Mesothelial cell of epicardium (in vitro differentiated cells): ENCODE measurements around the gene SLC1A7. TPM values are rescaled to one million over a fixed set of nuclear protein-coding genes. Genes with fewer than 3 reads are reported as not detected.

Experiments
- DNase-seq, 2 experiments: peaks; one replicate each; pipeline ENCODE4 v3.0.0; 2021; ENCODE audit warnings: low spot score in 2 of 2; ENCODE audit not compliant: unreplicated experiment in 2 of 2
- H3K27ac Mint-ChIP-seq: 2 replicates; pipeline ENCODE4 v1.8.0; 2021; ENCODE audit warnings: mixed read lengths
- H3K27me3 Mint-ChIP-seq: 2 replicates; pipeline ENCODE4 v1.8.0; 2021; ENCODE audit warnings: low read depth, mixed read lengths
- H3K36me3 Mint-ChIP-seq: 2 replicates; pipeline ENCODE4 v1.8.0; 2021; ENCODE audit warnings: mixed read lengths
- H3K4me1 Mint-ChIP-seq: 2 replicates; pipeline ENCODE4 v1.8.0; 2021; ENCODE audit warnings: mixed read lengths
- H3K4me3 Mint-ChIP-seq: 2 replicates; pipeline ENCODE4 v1.8.0; 2021; ENCODE audit warnings: mild to moderate bottlenecking, moderate library complexity, mixed read lengths
- H3K9me3 Mint-ChIP-seq: 2 replicates; pipeline ENCODE4 v1.8.0; 2021; ENCODE audit warnings: mixed read lengths
- CTCF ChIP-seq: fragments of 200-600 bp; sonication (generic); IDR thresholded peaks from one replicate; pipeline ENCODE4 v1.5.0; 2021; ENCODE audit warnings: antibody characterized with exemption; ENCODE audit not compliant: unreplicated experiment
- total RNA-seq: library from RNA; stranded (reverse); gene quantifications from 3 replicates; pipeline ENCODE4 v1.2.1, GENCODE V29; 2021

The SLC1A7 gene
- total RNA-seq, 1 donor from 2014 or later, result not detected

GRCh38 chr1:53075761-53076163, 66.7 kb downstream of the SLC1A7 start:
- Mint-ChIP-seq H3K36me3 (no peaks in the 10 kb centered on the region), H3K27me3 (peaks cover 3% of the 10 kb centered on the region), H3K4me1 (no peaks in the 10 kb centered on the region), H3K4me3 (no peak overlapping the region), H3K27ac (no peak overlapping the region), H3K9me3 (no peaks in the 10 kb centered on the region)
- TF ChIP-seq CTCF, result no peak
- DNase-seq, result peak in 1 of 2 experiments; percentile 15

DNA sequence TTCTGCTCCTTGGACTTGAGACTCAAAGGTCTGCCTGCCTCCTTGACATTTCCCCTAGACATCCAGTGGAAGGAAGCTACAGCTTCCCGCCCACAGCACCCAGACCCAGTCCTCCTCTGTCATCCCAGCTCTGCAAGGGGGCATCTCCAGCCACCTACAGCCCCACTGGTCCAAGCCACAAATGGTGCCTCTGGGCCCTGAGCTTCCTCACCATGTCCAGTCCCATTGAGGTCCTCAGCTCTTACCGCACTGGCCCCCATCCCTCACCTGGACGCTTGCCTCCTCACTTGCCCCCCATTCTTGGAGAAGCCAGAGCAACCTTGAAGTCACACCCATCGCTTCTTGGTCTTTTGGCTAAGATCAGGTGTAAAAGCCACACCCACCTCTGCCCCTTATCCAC, 67.2 kb downstream of the SLC1A7 start:
- no peaks in the 10 kb centered on the region for H3K4me1 Mint-ChIP-seq
- peak in 1 of 2 experiments; percentile 2 for DNase-seq
- no peaks in the 10 kb centered on the region for H3K9me3 Mint-ChIP-seq
- no peaks in the 10 kb centered on the region for H3K36me3 Mint-ChIP-seq
- H3K27ac Mint-ChIP-seq, result no peak overlapping the region
- no peak for TF ChIP-seq CTCF
- peaks cover 3% of the 10 kb centered on the region for H3K27me3 Mint-ChIP-seq
- no peak overlapping the region for H3K4me3 Mint-ChIP-seq

DNA sequence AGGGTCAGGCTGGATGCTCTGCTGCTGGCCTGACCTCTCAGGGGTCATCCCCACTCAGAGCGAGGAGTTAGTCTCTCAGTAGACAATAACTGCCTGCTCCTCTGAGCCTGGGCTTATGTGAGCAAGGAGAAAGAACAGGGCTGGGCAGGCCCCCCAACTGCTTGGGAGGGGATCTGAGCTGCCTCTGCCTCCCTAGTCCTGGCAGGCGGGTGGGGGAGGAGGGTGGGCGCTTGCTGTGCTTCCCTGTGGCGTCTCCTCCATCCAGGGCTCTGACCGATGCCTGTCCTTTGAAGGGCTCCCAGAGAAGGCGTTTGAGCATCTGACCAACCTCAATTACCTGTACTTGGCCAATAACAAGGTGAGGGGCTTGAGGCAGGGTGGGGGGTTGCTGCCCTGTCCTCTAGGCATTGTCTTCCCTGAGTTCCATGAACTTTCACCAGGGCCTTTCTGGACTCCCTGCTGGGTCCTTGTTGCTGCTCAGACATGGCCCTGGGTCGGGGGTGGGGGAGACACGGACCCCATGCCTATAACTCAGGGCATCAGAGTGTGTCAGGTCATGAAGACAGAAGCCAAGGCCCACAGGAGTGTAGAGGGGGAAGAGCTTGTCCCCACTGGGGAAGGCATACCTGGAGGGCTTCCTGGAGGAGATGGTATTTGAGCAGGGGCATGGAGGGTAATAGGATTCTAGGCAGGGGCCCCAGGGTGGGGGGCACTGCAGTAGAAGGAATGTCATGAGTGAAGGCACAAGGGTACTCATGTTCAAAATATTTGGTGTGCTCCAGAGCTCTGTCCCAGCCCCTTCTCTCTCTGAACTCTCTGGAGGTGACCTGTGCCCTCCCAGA, 67.9 kb downstream of the SLC1A7 start:
- H3K36me3 Mint-ChIP-seq, result no peaks in the 10 kb centered on the region
- no peak overlapping the region for H3K27ac Mint-ChIP-seq
- H3K4me3 Mint-ChIP-seq, result no peak overlapping the region

GRCh38 chr1:53073868-53074311, 68.5 kb downstream of the SLC1A7 start:
- no peak for TF ChIP-seq CTCF
- no peaks in the 10 kb centered on the region for H3K36me3 Mint-ChIP-seq
- H3K27ac Mint-ChIP-seq, result no peak overlapping the region
- no peaks in the 10 kb centered on the region for H3K4me1 Mint-ChIP-seq
- H3K4me3 Mint-ChIP-seq, result no peak overlapping the region
- no peaks in the 10 kb centered on the region for H3K9me3 Mint-ChIP-seq
- peaks cover 1% of the 10 kb centered on the region for H3K27me3 Mint-ChIP-seq
- no peak for DNase-seq

More for the DNA sequence above, 67.9 kb downstream of the SLC1A7 start:
- TF ChIP-seq CTCF, result no peak
- H3K4me1 Mint-ChIP-seq, result no peaks in the 10 kb centered on the region
- no peak for DNase-seq
- H3K27me3 Mint-ChIP-seq, result peaks cover 3% of the 10 kb centered on the region
- no peaks in the 10 kb centered on the region for H3K9me3 Mint-ChIP-seq

DNA sequence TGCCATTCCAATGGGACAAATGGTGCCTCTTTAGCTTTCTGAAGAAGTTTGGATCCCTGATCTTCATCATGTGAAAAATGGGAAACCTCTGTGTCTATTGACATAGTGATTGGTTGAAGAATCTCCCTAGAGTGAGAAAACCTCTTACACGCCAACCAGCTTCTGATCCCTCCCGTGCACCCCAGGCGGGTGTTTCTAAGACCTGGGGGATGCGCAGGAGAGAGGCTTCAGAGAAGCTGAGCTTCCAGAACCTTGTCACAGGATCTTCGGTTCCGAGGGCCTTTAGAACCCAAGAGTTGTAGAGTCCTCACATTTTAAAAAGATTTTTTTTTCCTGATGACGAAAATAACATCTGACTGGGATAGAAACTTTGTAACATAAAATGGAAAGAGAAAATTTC, 69.2 kb downstream of the SLC1A7 start:
- peaks cover 1% of the 10 kb centered on the region for H3K27me3 Mint-ChIP-seq
- DNase-seq, result no peak
- H3K27ac Mint-ChIP-seq, result no peak overlapping the region
- no peak overlapping the region for H3K4me3 Mint-ChIP-seq
- TF ChIP-seq CTCF, result no peak
- no peaks in the 10 kb centered on the region for H3K4me1 Mint-ChIP-seq
- H3K9me3 Mint-ChIP-seq, result no peaks in the 10 kb centered on the region
- H3K36me3 Mint-ChIP-seq, result no peaks in the 10 kb centered on the region
